ENCODE measurements around the gene MYLK. TPM values are rescaled to one million over a fixed set of nuclear protein-coding genes. Genes with fewer than 3 reads are reported as not detected.
"Not testable (repeated sequence)": the region's sequence is repeated elsewhere in the genome, so short reads cannot be mapped to it uniquely, and the experiment has no call there.

Gene MYLK
- total and polyA plus RNA-seq, 9 of the 15 experiments (the other 6 are each of a cell fraction or from before 2014, with no cell fraction given), result 0.11 to 0.53 (median 0.18) TPM; not detected in 2

DNA sequence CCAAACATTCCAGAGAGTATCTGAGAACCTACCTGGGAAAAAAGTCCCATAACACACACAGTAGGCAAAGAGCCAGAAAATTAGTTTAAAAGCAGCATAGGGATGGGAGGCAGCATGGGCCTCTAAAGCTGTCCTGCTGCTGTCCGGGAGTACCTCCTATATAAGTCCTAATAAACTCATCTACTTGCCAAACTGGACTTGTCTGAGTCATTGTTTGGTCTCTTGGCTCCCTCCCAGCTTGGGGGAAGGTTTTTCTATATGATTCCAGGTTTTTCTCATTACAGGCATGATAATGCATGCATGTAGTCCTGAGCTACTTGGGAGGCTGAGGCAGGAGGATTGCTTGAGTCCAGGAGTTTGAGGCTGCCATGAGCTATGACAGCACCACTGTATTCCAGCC, 281.8 kb downstream of the MYLK start:
- Histone ChIP-seq H3K9ac (ENCODE audit: insufficient read depth in 1 of 2, low read depth in 2 of 2, low read length in 2 of 2) (no peak overlapping the region), H3K9me3 (replicated peaks; ENCODE audit: control insufficient read depth, insufficient read depth, low read depth, low read length) (no peaks in the 10 kb centered on the region), H4K20me1 (replicated peaks; ENCODE audit: control insufficient read depth, insufficient read depth, low read length) (no peaks in the 10 kb centered on the region), H3K4me3 (no peak overlapping the region), H3K36me3 (ENCODE audit: control insufficient read depth, insufficient read depth, low read length) (no peaks in the 10 kb centered on the region), H3K27me3 (ENCODE audit: control insufficient read depth in 2 of 2, insufficient read depth in 2 of 2, low read length in 2 of 2) (no peaks in the 10 kb centered on the region), H3K9me1 (ENCODE audit: control insufficient read depth, insufficient read depth, low read length) (no peaks in the 10 kb centered on the region), H3K4me2 (ENCODE audit: insufficient read depth, low read length) (no peak overlapping the region), H3K79me2 (ENCODE audit: control insufficient read depth, insufficient read depth, low read length) (no peaks in the 10 kb centered on the region), H2AFZ (ENCODE audit: low read depth, low read length) (no peak overlapping the region), H3K27ac (ENCODE audit: extremely low read depth, low read depth, low read length) (no peak overlapping the region), H3K4me1 (replicated peaks in 1 of 2; ENCODE audit: control insufficient read depth in 2 of 2, insufficient read depth in 2 of 2, low read length in 2 of 2) (peaks cover 3 to 15% of the 10 kb centered on the region in 2 experiments; a peak in 3 of 5 replicates)
- in situ Hi-C loops (cut with MboI) (no loop called here), intact Hi-C loops (cut with micrococcal nuclease) (no loop called here)
- POLR2A ChIA-PET, result interaction anchor here (0.8 to 1.2 kb wide), 2 partner anchors 11 to 16 kb away, joined by 3 read pairs; no protein-coding TSS in a partner anchor
- CTCF ChIA-PET (ENCODE audit: low intra/inter-chr PET ratio), result no interaction called here
- WGBS (ENCODE audit: insufficient coverage, low coverage, missing lambda C conversion rate), result 14% methylated on average over 1 of the region's 1 CpG
- ATAC-seq (peak; percentile 58; the same call in 2 of the 3 replicates), FAIRE-seq (no peak), DNase-seq (ENCODE audit: extremely low read depth in 1 of 4, low spot score in 3 of 4) (peak in 1 of 4 experiments; percentile 44)
- TF ChIP-seq JUND (IDR thresholded peaks at IDR 0.05; ENCODE audit: borderline replicate concordance, low read depth, low read length) (0 out of 2 replicates have a peak, but pooled peaks have one; percentile 14), JUND (tag; IDR thresholded peaks at IDR 0.05; ENCODE audit: borderline replicate concordance, low read depth, low read length) (peak; percentile 27; the same call in 1 of the 3 replicates), FOSL1 (tag; conservative IDR thresholded peaks at IDR 0.05) (peak; percentile 57; the same call in 1 of the 2 replicates), NFIC (IDR thresholded peaks at IDR 0.05) (peak; percentile 70), GTF2B (IDR thresholded peaks at IDR 0.05; ENCODE audit: extremely low read depth, insufficient read length) (no peak)
- BruUV-seq (replicated peaks), result no TSS peak

DNA sequence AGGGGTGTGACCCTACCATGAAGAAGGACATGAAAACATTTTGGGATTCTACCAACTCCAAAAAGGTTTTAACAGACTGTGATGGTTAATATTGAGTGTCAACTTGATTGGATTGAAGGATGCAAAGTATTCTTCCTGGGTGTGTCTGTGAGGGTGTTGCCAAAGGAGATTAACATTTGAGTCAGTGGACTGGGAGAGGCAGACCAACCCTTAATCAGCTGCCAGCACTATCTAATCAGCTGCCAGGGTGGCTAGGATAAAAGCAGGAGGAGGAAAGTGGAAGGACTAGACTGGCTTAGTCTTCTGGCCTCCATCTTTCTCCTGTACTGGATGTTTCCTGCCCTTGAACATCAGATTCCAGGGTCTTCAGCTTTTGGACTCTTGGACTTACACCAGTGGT, 283.3 kb downstream of the MYLK start:
- FAIRE-seq; BruUV-seq (replicated peaks); H3K36me3 ChIP-seq (ENCODE audit: control insufficient read depth, insufficient read depth, low read length); intact Hi-C loops (cut with micrococcal nuclease); CTCF ChIA-PET (ENCODE audit: low intra/inter-chr PET ratio); H3K4me2 ChIP-seq (ENCODE audit: insufficient read depth, low read length); H3K79me2 ChIP-seq (ENCODE audit: control insufficient read depth, insufficient read depth, low read length); H3K4me3 ChIP-seq; H3K27me3 ChIP-seq (ENCODE audit: control insufficient read depth in 2 of 2, insufficient read depth in 2 of 2, low read length in 2 of 2); H3K9ac ChIP-seq (ENCODE audit: insufficient read depth in 1 of 2, low read depth in 2 of 2, low read length in 2 of 2); in situ Hi-C loops (cut with MboI); H4K20me1 ChIP-seq (replicated peaks; ENCODE audit: control insufficient read depth, insufficient read depth, low read length); H2AFZ ChIP-seq (ENCODE audit: low read depth, low read length); H3K9me1 ChIP-seq (ENCODE audit: control insufficient read depth, insufficient read depth, low read length); H3K27ac ChIP-seq (ENCODE audit: extremely low read depth, low read depth, low read length); H3K9me3 ChIP-seq (replicated peaks; ENCODE audit: control insufficient read depth, insufficient read depth, low read depth, low read length): not testable (repeated sequence)
- peak; percentile 41; the same call in 1 of the 3 replicates for ATAC-seq
- H3K4me1 ChIP-seq (replicated peaks in 1 of 2; ENCODE audit: control insufficient read depth in 2 of 2, insufficient read depth in 2 of 2, low read length in 2 of 2), result peaks cover 3 to 13% of the 10 kb centered on the region in 2 experiments; a peak in 3 of 5 replicates
- DNase-seq (ENCODE audit: extremely low read depth in 1 of 4, low spot score in 3 of 4), result peak in 1 of 4 experiments; percentile 22
- TF ChIP-seq ARID1B (IDR thresholded peaks at IDR 0.05) (peak; percentile 38; the same call in 1 of the 2 replicates), CBFA2T3 (IDR thresholded peaks at IDR 0.05) (peak; percentile 62; the same call in 1 of the 2 replicates), DPF2 (IDR thresholded peaks at IDR 0.05) (0 out of 2 replicates have a peak, but pooled peaks have one; percentile 30), CBFA2T2 (conservative IDR thresholded peaks at IDR 0.05) (peak; percentile 45; the same call in 1 of the 2 replicates)
- POLR2A ChIA-PET, result interaction anchor here (1.4 kb wide), 1 partner anchor 13 kb away, joined by 4 read pairs; no protein-coding TSS in a partner anchor

Data from K562 (cell line).